HepG2 (cell line): Measurements from ENCODE around the gene BAHCC1. TPM values are rescaled to one million over a fixed set of nuclear protein-coding genes. Genes with fewer than 3 reads are reported as not detected.

ENCODE experiments used
- ATF5 ChIP-seq: sonication (generic); formaldehyde crosslinking; IDR thresholded peaks from 2 replicates; pipeline ENCODE4 v1.4.0; 2020; ENCODE audit warnings: mild to moderate bottlenecking, low read depth, missing genetic modification reagents
- GABPA ChIP-seq, 2 experiments: IDR thresholded peaks; 2 replicates each; pipeline ENCODE4 v1.6.1; 2011 to 2016; ENCODE audit warnings: low read depth in 2 of 2, low read length in 1 of 2, missing biosample characterization in 1 of 2, missing genetic modification characterization in 1 of 2
- IRF1 ChIP-seq: sonication (generic); formaldehyde crosslinking; IDR thresholded peaks from 2 replicates; pipeline ENCODE4 v1.4.0; 2020; ENCODE audit warnings: low read depth, mild to moderate bottlenecking, missing genetic modification reagents
- JUN ChIP-seq: sonication (generic); formaldehyde crosslinking; IDR thresholded peaks from 2 replicates; pipeline ENCODE4 v1.4.0; 2020; ENCODE audit warnings: mild to moderate bottlenecking, missing genetic modification reagents
- MEIS2 ChIP-seq: sonication (generic); formaldehyde crosslinking; IDR thresholded peaks from 2 replicates; pipeline ENCODE4 v1.9.0; 2021; ENCODE audit warnings: mild to moderate bottlenecking, missing genetic modification reagents
- MYPOP ChIP-seq: sonication (generic); formaldehyde crosslinking; IDR thresholded peaks from 2 replicates; pipeline ENCODE4 v1.8.1; 2023; ENCODE audit warnings: mild to moderate bottlenecking, moderate library complexity, missing genetic modification reagents
- NFYB ChIP-seq: sonication (generic); formaldehyde crosslinking; IDR thresholded peaks from 2 replicates; pipeline ENCODE4 v1.4.0; 2020; ENCODE audit warnings: missing genetic modification reagents
- PHB2 ChIP-seq: fragments of 450-650 bp; IDR thresholded peaks from 2 replicates; pipeline ENCODE4 v1.6.1; 2018; ENCODE audit not compliant: partially characterized antibody
- RXRB ChIP-seq: IDR thresholded peaks from 2 replicates; pipeline ENCODE4 v1.6.1; 2016; ENCODE audit warnings: borderline replicate concordance, missing genetic modification reagents, missing compliant biosample characterization
- SYNCRIP ChIP-seq: fragments of 200-400 bp; formaldehyde crosslinking; IDR thresholded peaks from 2 replicates; pipeline ENCODE4 v1.6.1; 2018; ENCODE audit warnings: mild to moderate bottlenecking, low read depth, low read length; ENCODE audit not compliant: insufficient read depth
- THAP11 ChIP-seq: IDR thresholded peaks from 2 replicates; pipeline ENCODE4 v1.6.1; 2016; ENCODE audit warnings: missing biosample characterization, missing genetic modification reagents
- TRIM24 ChIP-seq: sonication (generic); formaldehyde crosslinking; IDR thresholded peaks from 2 replicates; pipeline ENCODE4 v1.8.0; 2022; ENCODE audit warnings: mild to moderate bottlenecking, missing genetic modification reagents
- ZBTB43 ChIP-seq: sonication (generic); formaldehyde crosslinking; conservative IDR thresholded peaks from 2 replicates; pipeline ENCODE4 v1.4.0; 2020; ENCODE audit warnings: missing genetic modification reagents
- ZBTB46 ChIP-seq: sonication (generic); formaldehyde crosslinking; IDR thresholded peaks from 2 replicates; pipeline ENCODE4 v1.4.0; 2020; ENCODE audit warnings: mild to moderate bottlenecking, missing genetic modification reagents, borderline replicate concordance
- ZFAT ChIP-seq: sonication (generic); formaldehyde crosslinking; conservative IDR thresholded peaks from 2 replicates; pipeline ENCODE4 v1.8.1; 2023; ENCODE audit warnings: missing genetic modification reagents, inconsistent platforms
- ZFP41 ChIP-seq: sonication (generic); formaldehyde crosslinking; IDR thresholded peaks from 2 replicates; pipeline ENCODE4 v1.4.0; 2020; ENCODE audit warnings: mild to moderate bottlenecking, missing genetic modification reagents, borderline replicate concordance
- ZFP82 ChIP-seq: sonication (generic); formaldehyde crosslinking; IDR thresholded peaks from 2 replicates; pipeline ENCODE4 v1.5.1; 2020; ENCODE audit warnings: mild to moderate bottlenecking, missing genetic modification reagents, borderline replicate concordance
- ZKSCAN8 ChIP-seq: IDR thresholded peaks from 2 replicates; pipeline ENCODE4 v1.6.1; 2016; ENCODE audit warnings: borderline replicate concordance, missing genetic modification reagents, missing compliant biosample characterization
- ZNF20 ChIP-seq: sonication (generic); formaldehyde crosslinking; IDR thresholded peaks from 2 replicates; pipeline ENCODE4 v1.4.0; 2020; ENCODE audit warnings: mild to moderate bottlenecking, moderate library complexity, missing genetic modification reagents
- ZNF414 ChIP-seq: sonication (generic); formaldehyde crosslinking; IDR thresholded peaks from 2 replicates; pipeline ENCODE4 v1.5.0; 2020; ENCODE audit warnings: missing genetic modification reagents
- ZNF577 ChIP-seq: sonication (generic); formaldehyde crosslinking; IDR thresholded peaks from 2 replicates; pipeline ENCODE4 v1.4.0; 2020; ENCODE audit warnings: mild to moderate bottlenecking, low read depth, missing genetic modification reagents, borderline replicate concordance
- ZNF7 ChIP-seq: IDR thresholded peaks from 2 replicates; pipeline ENCODE4 v1.6.1; 2016; ENCODE audit warnings: missing biosample characterization, missing genetic modification reagents
- ZSCAN21 ChIP-seq: sonication (generic); formaldehyde crosslinking; IDR thresholded peaks from 2 replicates; pipeline ENCODE4 v1.8.0; 2022; ENCODE audit warnings: mild to moderate bottlenecking, missing genetic modification reagents, moderate library complexity, borderline replicate concordance
- polyA plus RNA-seq, 8 experiments: library from polyadenylated mRNA; depleted of rRNA in 3 of 8; stranded (reverse) in 7 of 8; unstranded in 1 of 8; fragments of >200 nt; fragmentation: Illumina TruSeq in 4 of 8; extraction: Trizol in 4 of 8; gene quantifications; 2 replicates each; pipeline versions ENCODE4 v1.2.1 to v1.2.3, GENCODE V29; 2011 to 2016; ENCODE audit warnings: low read depth in 4 of 8, missing spikeins in 1 of 8, mixed read lengths in 1 of 8; ENCODE audit not compliant: insufficient read depth in 1 of 8
- total RNA-seq, 5 experiments: library from RNA; depleted of rRNA; stranded (reverse); fragments of >200 nt; fragmentation: Illumina TruSeq; extraction: Trizol; gene quantifications; 2 replicates each; pipeline ENCODE4 v1.2.3, GENCODE V29; 2016; ENCODE audit warnings: low read depth in 1 of 5

BAHCC1 gene
- total and polyA plus RNA-seq, 2 of the 13 experiments (the other 11 are each of a cell fraction or from before 2014, with no cell fraction given), result 1.4 to 1.7 TPM

- TF ChIP-seq ZFP41 (CRISPR knock-in tag) (no peak), ZBTB46 (CRISPR knock-in tag) (no peak), THAP11 (CRISPR knock-in tag) (peak; percentile 87), ZFAT (CRISPR knock-in tag) (no peak), RXRB (peak; percentile 75), ZBTB43 (CRISPR knock-in tag) (peak; percentile 78), GABPA (IDR thresholded peaks at IDR 0.05; ENCODE audit: low read depth, low read length) (peak; percentile 5; the same call in 1 of the 2 replicates), GABPA (CRISPR knock-in tag; IDR thresholded peaks at IDR 0.05; ENCODE audit: low read depth) (no peak), TRIM24 (CRISPR knock-in tag) (no peak), SYNCRIP (no peak), NFYB (CRISPR knock-in tag) (peak; percentile 97), ZKSCAN8 (0 out of 2 replicates have a peak, but pooled peaks have one; percentile 23), ZNF414 (CRISPR knock-in tag) (peak; percentile 52; the same call in 1 of the 2 replicates), ZSCAN21 (CRISPR knock-in tag) (no peak; the same call in 1 of the 2 replicates), PHB2 (no peak), ZNF20 (CRISPR knock-in tag) (no peak), JUN (CRISPR knock-in tag) (peak; percentile 36; the same call in 1 of the 2 replicates), MEIS2 (CRISPR knock-in tag) (peak; percentile 97), ZFP82 (CRISPR knock-in tag) (no peak), ZNF577 (no peak), IRF1 (0 out of 2 replicates have a peak, but pooled peaks have one; percentile 22), MYPOP (CRISPR knock-in tag) (no peak), ATF5 (CRISPR knock-in tag) (no peak), ZNF7 (CRISPR knock-in tag) (no peak)
Measured at GRCh38 chr17:81393684-81394376, 1.4 kb upstream of the BAHCC1 start (continued).
